ENCODE results near the gene KCNC3.
"Not testable (repeated sequence)": the region's sequence is repeated elsewhere in the genome, so short reads cannot be mapped to it uniquely, and the experiment has no call there.

KCNC3 gene

DNA sequence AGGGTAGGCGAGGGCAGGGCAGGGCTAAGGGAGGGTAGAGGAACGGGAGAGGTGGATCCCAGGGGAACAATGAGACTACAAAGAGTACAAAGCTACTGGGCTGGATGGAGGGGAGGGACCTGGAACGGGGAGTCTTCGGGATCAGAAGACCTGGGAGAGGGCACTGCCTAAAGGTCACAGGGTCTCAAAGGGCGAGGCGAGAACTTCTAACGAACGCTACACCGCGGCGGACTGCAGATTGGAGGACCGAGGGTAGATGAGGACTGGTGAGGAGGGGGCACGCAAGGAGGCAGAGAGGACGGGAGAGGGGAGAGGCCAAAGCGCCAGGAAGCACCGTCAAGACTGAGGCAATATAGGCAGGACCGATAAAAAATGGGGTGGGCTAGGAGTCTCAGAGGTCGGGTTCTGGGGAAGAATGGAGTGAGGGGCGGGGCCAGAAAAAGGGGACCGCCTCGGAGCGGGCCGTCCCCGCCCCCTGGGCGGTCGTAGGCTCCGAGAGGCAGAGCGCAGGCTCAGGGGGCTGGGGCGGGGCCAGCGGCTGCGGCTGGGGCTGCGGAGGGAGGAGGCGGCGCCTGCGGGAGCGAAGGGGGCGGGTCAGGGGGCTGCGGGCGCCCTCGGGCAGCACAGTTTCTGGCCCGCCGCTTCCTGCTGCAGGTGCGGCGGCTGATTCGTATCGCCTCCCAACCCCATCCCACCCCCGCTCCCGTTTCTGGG lies 1.3 kb upstream of the KCNC3 start:
- peak; percentile 62 for FAIRE-seq
- TF ChIP-seq TAF1 (IDR thresholded peaks at IDR 0.05; ENCODE audit: borderline replicate concordance, low read depth, low read length) (no peak), POLR2AphosphoS5 (IDR thresholded peaks at IDR 0.05; ENCODE audit: low read depth, low read length) (0 out of 2 replicates have a peak, but pooled peaks have one; percentile 16), POLR2A (IDR thresholded peaks at IDR 0.05; ENCODE audit: low read depth, low read length) (no peak)
- peak; percentile 80 for DNase-seq (ENCODE audit: insufficient read length)

DNA sequence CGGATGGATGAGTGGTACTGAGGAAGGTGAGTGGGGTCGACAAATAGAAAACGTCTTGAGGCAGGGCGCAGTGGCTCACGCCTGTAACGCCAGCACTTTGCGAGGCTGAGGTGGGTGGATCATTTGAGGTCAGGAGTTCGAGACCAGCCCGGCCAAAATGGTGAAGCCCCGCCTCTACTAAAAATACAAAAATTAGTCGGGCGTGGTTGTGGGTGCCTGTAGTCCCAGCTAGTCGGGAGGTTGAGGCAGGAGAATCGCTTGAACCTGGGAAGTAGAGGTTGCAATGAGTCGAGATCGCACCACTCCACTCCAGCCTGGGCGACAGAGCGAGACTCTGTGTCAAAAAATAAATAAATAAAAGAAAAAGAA lies 733 bp upstream of the KCNC3 start:
- FAIRE-seq; DNase-seq (ENCODE audit: insufficient read length): not testable (repeated sequence)

DNA sequence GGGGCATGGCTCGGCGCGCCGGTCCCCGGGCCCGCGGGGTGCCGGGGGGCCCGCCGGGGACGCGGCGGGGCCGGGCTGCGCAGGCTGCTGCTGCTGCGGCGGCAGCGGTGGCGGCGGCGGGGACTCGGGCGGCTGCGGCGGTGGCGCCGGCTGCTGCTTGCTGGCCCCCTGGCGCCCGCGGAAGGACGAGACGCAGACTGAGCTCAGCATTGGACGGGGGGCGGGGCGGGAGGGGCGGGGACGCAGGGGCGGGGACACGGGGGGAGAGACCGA lies 368 bp downstream of the KCNC3 start:
- DNase-seq (ENCODE audit: insufficient read length) (no peak), FAIRE-seq (no peak)
- TF ChIP-seq POLR2AphosphoS5 (IDR thresholded peaks at IDR 0.05; ENCODE audit: low read depth, low read length) (no peak), POLR2A (IDR thresholded peaks at IDR 0.05; ENCODE audit: low read depth, low read length) (no peak), TAF1 (IDR thresholded peaks at IDR 0.05; ENCODE audit: borderline replicate concordance, low read depth, low read length) (no peak)

DNA sequence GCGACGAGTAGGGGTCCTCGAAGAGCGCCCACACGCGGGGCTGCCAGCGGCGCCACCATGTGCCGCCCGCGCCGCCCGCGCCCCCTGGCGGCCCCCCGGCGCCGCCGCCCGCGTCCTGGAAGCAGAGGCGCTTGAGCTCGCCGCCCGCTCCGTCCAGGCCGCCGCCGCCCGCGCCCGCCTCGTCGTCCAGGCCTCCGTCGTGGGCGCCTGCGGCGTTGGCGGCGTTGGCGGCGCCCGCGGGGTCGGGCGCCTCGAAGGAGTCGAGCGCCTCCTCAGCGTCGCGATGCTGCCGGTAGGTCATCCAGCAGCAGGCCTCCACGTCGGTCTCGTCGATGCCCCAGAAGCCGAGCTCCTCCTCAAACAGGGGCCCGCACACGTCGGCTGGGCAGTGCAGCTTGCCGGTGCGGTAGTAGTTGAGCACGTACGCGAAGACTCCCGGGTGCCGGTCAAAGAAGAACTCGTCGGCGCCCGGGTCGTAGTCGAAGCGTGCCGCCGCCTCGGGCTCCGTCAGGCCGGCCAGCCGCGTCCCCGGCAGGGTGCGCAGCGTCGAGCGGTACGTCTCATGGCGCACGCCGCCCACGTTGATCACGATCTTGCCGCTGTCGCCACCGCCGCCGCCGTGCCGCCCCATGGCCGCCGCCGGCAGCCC lies 829 bp downstream of the KCNC3 start:
- DNase-seq (ENCODE audit: insufficient read length) (peak; percentile 51), FAIRE-seq (peak; percentile 75)
- TF ChIP-seq POLR2A (IDR thresholded peaks at IDR 0.05; ENCODE audit: low read depth, low read length) (no peak), TAF1 (IDR thresholded peaks at IDR 0.05; ENCODE audit: borderline replicate concordance, low read depth, low read length) (no peak), POLR2AphosphoS5 (IDR thresholded peaks at IDR 0.05; ENCODE audit: low read depth, low read length) (no peak)

DNA sequence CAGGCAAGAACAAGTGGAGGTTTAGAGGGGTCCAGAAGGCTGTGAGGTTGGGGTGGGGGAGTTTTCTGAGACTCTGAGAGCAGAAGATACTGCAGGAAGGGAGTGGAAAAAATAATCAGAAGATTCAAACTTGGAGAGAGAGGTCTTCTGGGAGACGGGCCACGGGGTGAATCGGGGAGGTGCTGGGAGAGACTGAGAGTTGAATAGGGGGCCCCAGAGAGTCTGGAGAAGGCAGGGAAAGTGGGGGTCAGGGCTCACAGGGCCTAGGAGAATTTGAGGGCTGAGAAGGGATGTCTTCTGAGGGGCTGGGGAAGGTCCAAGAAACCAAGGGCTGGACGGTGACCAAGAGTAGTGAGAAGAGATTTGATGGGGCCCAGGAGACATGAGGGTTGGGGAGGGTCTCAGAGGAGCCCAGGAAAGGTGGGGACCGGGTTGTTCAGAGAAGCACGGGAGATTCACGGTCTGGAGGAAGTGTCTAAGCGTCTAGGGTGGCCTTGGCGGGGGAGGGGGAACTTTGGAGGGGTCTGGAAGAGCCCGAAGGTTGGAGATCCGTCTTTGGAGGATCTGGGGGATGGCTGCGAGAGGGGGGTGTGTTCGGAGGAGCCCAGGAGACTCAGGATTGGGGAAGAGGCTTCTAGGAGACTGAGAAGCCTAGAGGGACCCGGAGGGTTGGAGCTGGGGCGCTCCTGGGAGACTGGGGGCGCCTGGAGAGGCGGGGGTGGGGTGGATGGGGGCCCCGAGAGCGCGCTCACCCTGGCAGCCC lies 1.5 kb downstream of the KCNC3 start:
- peak; percentile 1 for DNase-seq (ENCODE audit: insufficient read length)
- no peak for TF ChIP-seq POLR2AphosphoS5 (IDR thresholded peaks at IDR 0.05; ENCODE audit: low read depth, low read length)
- TF ChIP-seq POLR2A (IDR thresholded peaks at IDR 0.05; ENCODE audit: low read depth, low read length): no peak
- TF ChIP-seq TAF1 (IDR thresholded peaks at IDR 0.05; ENCODE audit: borderline replicate concordance, low read depth, low read length): no peak
- FAIRE-seq: no peak

- no peak for FAIRE-seq
- TF ChIP-seq POLR2A (IDR thresholded peaks at IDR 0.05; ENCODE audit: low read depth, low read length) (no peak), TAF1 (IDR thresholded peaks at IDR 0.05; ENCODE audit: borderline replicate concordance, low read depth, low read length) (no peak), POLR2AphosphoS5 (IDR thresholded peaks at IDR 0.05; ENCODE audit: low read depth, low read length) (no peak)
- DNase-seq (ENCODE audit: insufficient read length): no peak
Observed at GRCh38 chr19:50327013-50327412, 2.2 kb downstream of the KCNC3 start.

DNA sequence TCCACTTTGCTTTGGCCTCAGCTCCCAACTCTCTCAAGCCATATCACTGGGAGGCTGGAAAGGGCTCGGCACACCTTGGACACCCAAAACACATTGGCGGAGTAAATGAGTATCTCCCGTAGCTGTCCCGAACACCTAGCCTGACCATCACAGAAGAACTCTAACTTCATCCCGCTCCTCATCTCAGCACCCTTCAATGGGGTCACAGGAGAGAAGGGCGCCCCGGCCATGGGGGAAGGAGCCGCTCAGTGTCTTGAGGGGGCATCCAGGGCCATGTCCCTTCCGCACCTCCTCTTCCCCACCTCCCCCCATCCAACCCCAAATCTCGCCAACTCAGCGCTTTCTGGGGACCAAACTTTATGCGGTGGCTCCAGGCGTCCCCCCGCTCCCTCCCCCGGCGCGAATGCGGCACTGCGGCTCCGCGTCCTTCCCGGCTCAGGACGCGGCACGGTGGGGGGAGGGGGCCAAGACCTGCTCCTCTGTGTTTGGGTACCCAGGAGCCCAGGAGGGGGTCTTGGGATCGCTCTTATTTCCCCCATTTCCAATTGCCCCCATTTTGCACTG lies 3.0 kb downstream of the KCNC3 start:
- TF ChIP-seq POLR2A (IDR thresholded peaks at IDR 0.05; ENCODE audit: low read depth, low read length): no peak
- TF ChIP-seq POLR2AphosphoS5 (IDR thresholded peaks at IDR 0.05; ENCODE audit: low read depth, low read length): no peak
- no peak for TF ChIP-seq TAF1 (IDR thresholded peaks at IDR 0.05; ENCODE audit: borderline replicate concordance, low read depth, low read length)
- DNase-seq (ENCODE audit: insufficient read length) (peak; percentile 7), FAIRE-seq (no peak)

DNA sequence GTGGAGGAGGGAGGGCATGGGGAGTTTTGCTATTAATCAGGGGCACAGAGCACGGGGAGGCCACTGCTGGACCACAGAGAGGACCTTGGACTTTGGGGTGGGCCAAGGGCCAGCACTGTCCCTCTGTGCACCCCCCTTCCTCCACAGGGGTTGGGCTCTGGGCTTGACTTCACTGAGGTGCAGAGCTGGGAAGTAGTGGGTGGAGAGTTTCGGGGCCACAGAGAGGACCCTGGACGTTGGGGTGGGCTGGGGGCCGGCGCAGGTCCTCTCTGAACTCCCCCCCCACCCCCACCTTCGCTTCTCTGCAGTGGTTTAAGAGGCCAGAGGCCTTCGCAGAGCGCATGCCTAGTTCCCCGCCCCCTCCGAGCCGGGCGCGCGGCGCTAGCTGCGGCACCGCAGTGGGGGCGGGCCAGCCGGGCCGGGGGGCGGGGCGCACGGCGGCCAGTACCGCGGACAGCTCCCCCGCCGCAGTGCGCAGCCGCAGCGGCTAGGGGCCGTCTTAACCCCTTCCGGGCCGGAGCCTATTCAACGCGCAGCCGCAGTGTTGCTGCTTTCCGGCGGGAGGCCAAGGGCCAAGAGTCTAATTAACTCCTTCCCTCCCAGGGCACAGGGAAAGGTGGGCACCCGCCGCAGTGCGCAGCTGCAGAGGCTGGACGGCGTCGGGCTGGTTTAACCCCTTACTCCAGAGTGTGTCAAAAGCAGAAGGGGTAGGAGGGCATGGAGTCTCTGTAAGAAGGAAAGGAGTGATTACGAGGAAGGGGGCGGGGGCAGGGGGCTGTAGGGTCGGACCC lies 3.7 kb downstream of the KCNC3 start:
- peak; percentile 99 for DNase-seq (ENCODE audit: insufficient read length)
- TF ChIP-seq POLR2A (IDR thresholded peaks at IDR 0.05; ENCODE audit: low read depth, low read length) (no peak), TAF1 (IDR thresholded peaks at IDR 0.05; ENCODE audit: borderline replicate concordance, low read depth, low read length) (no peak), POLR2AphosphoS5 (IDR thresholded peaks at IDR 0.05; ENCODE audit: low read depth, low read length) (no peak)
- FAIRE-seq: peak; percentile 94

- FAIRE-seq: no peak
- TF ChIP-seq POLR2A (IDR thresholded peaks at IDR 0.05; ENCODE audit: low read depth, low read length): no peak
- TF ChIP-seq TAF1 (IDR thresholded peaks at IDR 0.05; ENCODE audit: borderline replicate concordance, low read depth, low read length): no peak
- no peak for TF ChIP-seq POLR2AphosphoS5 (IDR thresholded peaks at IDR 0.05; ENCODE audit: low read depth, low read length)
- no peak for DNase-seq (ENCODE audit: insufficient read length)
Observed at GRCh38 chr19:50324331-50324730, 4.8 kb downstream of the KCNC3 start.

DNA sequence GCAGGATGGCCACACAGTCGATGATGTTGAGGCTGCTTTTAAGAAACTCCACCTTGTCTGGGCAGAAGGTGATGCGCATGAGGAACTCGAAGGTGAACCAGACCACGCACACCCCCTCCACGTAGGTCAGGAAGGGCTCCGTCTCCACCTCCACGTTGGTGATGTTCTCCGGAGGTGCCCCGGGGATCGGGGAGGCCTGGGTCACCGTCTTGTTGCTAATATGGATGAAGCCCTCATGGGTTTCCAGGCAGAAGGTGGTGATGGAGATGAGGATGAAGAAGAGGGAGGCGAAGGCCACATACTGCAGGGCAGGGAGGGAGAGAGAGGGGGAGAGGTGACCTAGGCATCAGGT lies 5.4 kb downstream of the KCNC3 start:
- no peak for DNase-seq (ENCODE audit: insufficient read length)
- TF ChIP-seq POLR2AphosphoS5 (IDR thresholded peaks at IDR 0.05; ENCODE audit: low read depth, low read length) (no peak), TAF1 (IDR thresholded peaks at IDR 0.05; ENCODE audit: borderline replicate concordance, low read depth, low read length) (no peak), POLR2A (IDR thresholded peaks at IDR 0.05; ENCODE audit: low read depth, low read length) (no peak)
- FAIRE-seq: no peak
